IMR-90 (cell line): ENCODE results near the gene MAP3K15. TPM values are rescaled to one million over a fixed set of nuclear protein-coding genes. Genes with fewer than 3 reads are reported as not detected.

Experiments
- ATAC-seq: fragments of 200-7000 bp; cut with Tn5 transposase; 2 replicates; pipeline ENCODE4 v1.9.1; 2020; ENCODE audit warnings: low read depth, mild to moderate bottlenecking, moderate library complexity
- BruUV-seq: library from RNA; stranded (reverse); fragments of 400-500 nt; replicated peaks from 2 replicates; lab custom pipeline; 2021; lab: Mats Ljungman, UMichigan
- CTCF ChIA-PET: fragments of 300-600 bp; formaldehyde crosslinking; extraction: SDS; loops from one replicate; lab custom pipeline; 2021; ENCODE audit warnings: antibody characterized with exemption; lab: Yijun Ruan, JAX
- POLR2A ChIA-PET: fragments of 300-600 bp; sonication (Branson Sonifier 250); formaldehyde crosslinking; loops from one replicate; lab custom pipeline; 2022; ENCODE audit warnings: antibody characterized with exemption; ENCODE audit not compliant: unreplicated experiment; lab: Charles Lee
- DNase-seq: peaks from one replicate; pipeline ENCODE4 v3.0.0; 2013
- H2AFZ ChIP-seq: replicated peaks from 2 replicates; pipeline ENCODE3; 2013; ENCODE audit warnings: low read length, mild to moderate bottlenecking; ENCODE audit not compliant: poor library complexity
- H2AK5ac ChIP-seq: 2 replicates; pipeline ENCODE4 v1.6.1; 2013; ENCODE audit warnings: low read depth, low read length, inconsistent platforms
- H2AK9ac ChIP-seq: replicated peaks from 2 replicates; pipeline ENCODE3; 2013; ENCODE audit warnings: mild to moderate bottlenecking, low read depth, low read length, moderate library complexity; ENCODE audit not compliant: poor library complexity
- H2BK120ac ChIP-seq: 2 replicates; pipeline ENCODE4 v1.6.1; 2013; ENCODE audit warnings: low read depth, low read length, inconsistent platforms
- H2BK15ac ChIP-seq: 3 replicates; pipeline ENCODE4 v1.6.1; 2013; ENCODE audit warnings: low read depth, low read length, inconsistent platforms
- H2BK20ac ChIP-seq: 2 replicates; pipeline ENCODE4 v1.6.1; 2013; ENCODE audit warnings: low read depth, mild to moderate bottlenecking, inconsistent platforms, low read length, moderate library complexity
- H2BK5ac ChIP-seq: 2 replicates; pipeline ENCODE4 v1.6.1; 2013; ENCODE audit warnings: mild to moderate bottlenecking, low read depth, low read length, inconsistent platforms; ENCODE audit not compliant: poor library complexity, severe bottlenecking
- H3K14ac ChIP-seq: replicated peaks from 2 replicates; pipeline ENCODE4 v1.6.1; 2013; ENCODE audit warnings: low read depth, low read length, inconsistent platforms
- H3K18ac ChIP-seq: 2 replicates; pipeline ENCODE4 v1.6.1; 2013; ENCODE audit warnings: low read depth, low read length, control low read depth
- H3K23ac ChIP-seq: 2 replicates; pipeline ENCODE4 v1.6.1; 2013; ENCODE audit warnings: low read depth, low read length, inconsistent platforms
- H3K27ac ChIP-seq: 2 replicates; pipeline ENCODE4 v1.5.1; 2013; ENCODE audit warnings: mild to moderate bottlenecking, control low read depth, low read length; ENCODE audit not compliant: insufficient read depth
- H3K27me3 ChIP-seq: 2 replicates; pipeline ENCODE4 v1.6.1; 2013; ENCODE audit warnings: low read length; ENCODE audit not compliant: control insufficient read depth, insufficient read depth
- H3K36me3 ChIP-seq: 2 replicates; pipeline ENCODE4 v1.6.1; 2013; ENCODE audit warnings: low read length, mixed read lengths; ENCODE audit not compliant: control insufficient read depth, insufficient read depth
- H3K4ac ChIP-seq: 2 replicates; pipeline ENCODE4 v1.6.1; 2013; ENCODE audit warnings: low read depth, low read length, inconsistent platforms
- H3K4me1 ChIP-seq: 2 replicates; pipeline ENCODE4 v1.6.1; 2013; ENCODE audit warnings: low read length, mixed read lengths; ENCODE audit not compliant: control insufficient read depth, insufficient read depth
- H3K4me2 ChIP-seq: 2 replicates; pipeline ENCODE4 v1.6.1; 2013; ENCODE audit warnings: low read depth, mild to moderate bottlenecking, control low read depth, low read length, moderate library complexity
- H3K4me3 ChIP-seq: 2 replicates; pipeline ENCODE4 v1.5.1; 2013; ENCODE audit warnings: low read depth, mild to moderate bottlenecking, control low read depth, low read length, moderate library complexity; ENCODE audit not compliant: insufficient read depth
- H3K56ac ChIP-seq: 2 replicates; pipeline ENCODE4 v1.6.1; 2013; ENCODE audit warnings: low read length, inconsistent platforms; ENCODE audit not compliant: insufficient read depth; ENCODE audit errors: extremely low read depth
- H3K79me1 ChIP-seq, 2 experiments: 2 replicates each; pipeline ENCODE4 v1.6.1; 2013; ENCODE audit warnings: low read length in 2 of 2, inconsistent platforms in 1 of 2, low read depth in 1 of 2
- H3K9ac ChIP-seq: 2 replicates; pipeline ENCODE4 v1.6.1; 2013; ENCODE audit warnings: low read depth, low read length, control low read depth
- H3K9me1 ChIP-seq: 2 replicates; pipeline ENCODE4 v1.6.1; 2013; ENCODE audit warnings: low read length, inconsistent platforms; ENCODE audit not compliant: insufficient read depth
- H3K9me3 ChIP-seq: 2 replicates; pipeline ENCODE4 v1.6.1; 2013; ENCODE audit warnings: low read length; ENCODE audit not compliant: control insufficient read depth, insufficient read depth
- H4K20me1 ChIP-seq: 2 replicates; pipeline ENCODE4 v1.6.1; 2013; ENCODE audit warnings: low read length, inconsistent platforms; ENCODE audit not compliant: insufficient read depth
- H4K5ac ChIP-seq: 2 replicates; pipeline ENCODE4 v1.6.1; 2013; ENCODE audit warnings: mild to moderate bottlenecking, low read depth, low read length, control low read depth
- H4K8ac ChIP-seq, 2 experiments: 2 replicates each; pipeline ENCODE4 v1.6.1; 2013; ENCODE audit warnings: low read depth in 2 of 2, low read length in 2 of 2, control low read depth in 1 of 2, inconsistent platforms in 1 of 2
- H4K91ac ChIP-seq: 2 replicates; pipeline ENCODE4 v1.6.1; 2013; ENCODE audit warnings: low read depth, low read length, inconsistent platforms; ENCODE audit not compliant: insufficient read depth
- CTCF ChIP-seq: conservative IDR thresholded peaks from 2 replicates; pipeline ENCODE4 v1.5.1; 2012; ENCODE audit warnings: mild to moderate bottlenecking, low read depth, low read length, improper control_type of control experiment
- ELK1 ChIP-seq: fragments of 150-350 bp; IDR thresholded peaks from 2 replicates; pipeline ENCODE4 v1.6.1; 2016; ENCODE audit warnings: low read depth, mild to moderate bottlenecking, low read length, moderate library complexity, borderline replicate concordance
- FOS ChIP-seq: fragments of 150-350 bp; IDR thresholded peaks from 2 replicates; pipeline ENCODE4 v1.6.1; 2016; ENCODE audit warnings: low read depth, low read length
- MAFK ChIP-seq: IDR thresholded peaks from 2 replicates; pipeline ENCODE4 v1.6.1; 2012; ENCODE audit warnings: low read depth, low read length, improper control_type of control experiment
- MAZ ChIP-seq: IDR thresholded peaks from 2 replicates; pipeline ENCODE4 v1.6.1; 2012; ENCODE audit warnings: low read depth, mild to moderate bottlenecking, low read length, improper control_type of control experiment, moderate library complexity, borderline replicate concordance
- NFE2L2 ChIP-seq: fragments of 150-350 bp; IDR thresholded peaks from 2 replicates; pipeline ENCODE4 v1.6.1; 2016; ENCODE audit warnings: low read depth, mild to moderate bottlenecking, low read length
- RAD21 ChIP-seq: IDR thresholded peaks from 2 replicates; pipeline ENCODE4 v1.6.1; 2012; ENCODE audit warnings: low read length, improper control_type of control experiment
- RFX5 ChIP-seq: IDR thresholded peaks from 2 replicates; pipeline ENCODE4 v1.8.0; 2012; ENCODE audit warnings: low read depth, mild to moderate bottlenecking, low read length, moderate library complexity
- SMC3 ChIP-seq: fragments of 150-350 bp; IDR thresholded peaks from 2 replicates; pipeline ENCODE4 v1.6.1; 2016; ENCODE audit warnings: low read depth, mild to moderate bottlenecking, antibody characterized with exemption, low read length, moderate library complexity
- WGBS, 2 experiments: methylation state at CpG; one replicate each; pipeline versions ENCODE4 v1.1.5 to v1.1.7; 2013; ENCODE audit warnings: missing lambda C conversion rate in 2 of 2; ENCODE audit not compliant: insufficient read length in 1 of 2; ENCODE audit errors: extremely low coverage in 2 of 2; 5-methylcytosine and 5-hydroxymethylcytosine counted together
- dilution Hi-C: fragments of 300-500 bp; cut with HindIII; formaldehyde crosslinking; loops from one replicate; pipeline ENCODE4 v1.14.3; 2018; ENCODE audit warnings: low sequenced_read_pairs; ENCODE audit not compliant: unreplicated experiment
- in situ Hi-C: fragments of 300-500 bp; cut with MboI; formaldehyde crosslinking; loops from 3 replicates; pipeline ENCODE4 v1.14.3; 2019; ENCODE audit warnings: low sequenced_read_pairs, inconsistent platforms, mixed read lengths
- intact Hi-C: fragments of 100-400 bp; cut with micrococcal nuclease; formaldehyde crosslinking; loops from 2 replicates; pipeline ENCODE4 v1.10.0; 2022
- polyA plus RNA-seq, 3 experiments: library from polyadenylated mRNA; depleted of rRNA; stranded (reverse); fragments of >200 nt; gene quantifications; 2 replicates each; pipeline ENCODE4 v1.2.3, GENCODE V29; 2012; ENCODE audit warnings: low replicate concordance in 1 of 3
- total RNA-seq: library from RNA; depleted of rRNA; stranded (reverse); fragments of >200 nt; gene quantifications from 2 replicates; pipeline ENCODE4 v1.2.3, GENCODE V29; 2012
- TF ChIP-seq, protein P1 (sequence below): fragments of 150-350 bp; IDR thresholded peaks from 2 replicates; pipeline ENCODE4 v1.6.1; 2017; ENCODE audit warnings: mild to moderate bottlenecking, antibody characterized with exemption, low read length, low read depth

Gene MAP3K15
- total and polyA plus RNA-seq, 2 of the 4 experiments (the other 2 are of a cell fraction): under 0.01 to 0.10 TPM

DNA sequence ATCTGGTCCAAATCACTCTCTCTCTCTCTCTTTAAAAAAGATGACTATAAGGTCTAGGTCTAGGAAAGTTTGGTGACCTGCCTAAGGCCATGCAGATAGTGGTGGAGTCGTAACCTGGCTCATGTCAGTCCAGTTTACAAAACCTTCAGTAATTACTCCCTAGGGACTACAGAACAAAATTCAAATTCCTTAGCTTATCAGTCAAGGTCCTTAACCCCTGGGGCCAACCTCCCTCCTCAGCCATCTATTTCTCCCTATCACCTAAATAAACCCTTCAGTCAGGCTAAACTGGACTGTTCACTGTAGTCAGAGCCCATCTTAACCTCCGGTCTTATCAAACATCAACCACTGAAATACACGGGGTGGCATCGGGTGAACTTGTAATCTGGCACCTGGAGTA, 68.9 kb downstream of the MAP3K15 start:
- CTCF ChIA-PET: no interaction called here
- POLR2A ChIA-PET: no interaction called here
- Histone ChIP-seq H3K9ac (no peak overlapping the region), H3K9me3 (no peaks in the 10 kb centered on the region), H3K36me3 (no peaks in the 10 kb centered on the region), H4K91ac (no peak overlapping the region), H3K18ac (no peak overlapping the region), H3K4me1 (no peaks in the 10 kb centered on the region), H3K4me3 (no peak overlapping the region), H2BK15ac (no peak overlapping the region), H2AK9ac (no peak overlapping the region), H2AFZ (no peak overlapping the region), H3K27ac (no peak overlapping the region), H2BK120ac (no peak overlapping the region), H2BK5ac (no peak overlapping the region), H3K56ac (no peak overlapping the region), H4K8ac (no peak overlapping the region), H4K5ac (no peak overlapping the region), H3K4me2 (no peak overlapping the region), H2BK20ac (no peak overlapping the region), H3K9me1 (no peaks in the 10 kb centered on the region), H2AK5ac (no peak overlapping the region), H3K14ac (no peak overlapping the region), H4K20me1 (no peaks in the 10 kb centered on the region), H3K4ac (no peak overlapping the region), H3K23ac (no peak overlapping the region), H3K27me3 (no peaks in the 10 kb centered on the region), H3K79me1 (no peaks in the 10 kb centered on the region)
- no TSS peak for BruUV-seq
- dilution Hi-C loops (no loop called here), intact Hi-C loops (loop anchor here (10.0 kb wide), 1 partner anchor 1692 kb away; no protein-coding TSS in a partner anchor), in situ Hi-C loops (no loop called here)
- ATAC-seq: no peak
- 33% methylated on average over 1 of the region's 4 CpGs; no CpG with 5 or more reads in 1 of the 2 experiments for WGBS, 2 experiments
- no peak for TF ChIP-seq NFE2L2
- TF ChIP-seq MAFK: no peak
- no peak for TF ChIP-seq FOS
- no peak for TF ChIP-seq RFX5
- no peak for TF ChIP-seq ELK1
- no peak for TF ChIP-seq CTCF
- no peak for TF ChIP-seq RAD21
- TF ChIP-seq SMC3: no peak
- TF ChIP-seq, protein P1, sequence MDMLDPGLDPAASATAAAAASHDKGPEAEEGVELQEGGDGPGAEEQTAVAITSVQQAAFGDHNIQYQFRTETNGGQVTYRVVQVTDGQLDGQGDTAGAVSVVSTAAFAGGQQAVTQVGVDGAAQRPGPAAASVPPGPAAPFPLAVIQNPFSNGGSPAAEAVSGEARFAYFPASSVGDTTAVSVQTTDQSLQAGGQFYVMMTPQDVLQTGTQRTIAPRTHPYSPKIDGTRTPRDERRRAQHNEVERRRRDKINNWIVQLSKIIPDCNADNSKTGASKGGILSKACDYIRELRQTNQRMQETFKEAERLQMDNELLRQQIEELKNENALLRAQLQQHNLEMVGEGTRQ: no peak
- TF ChIP-seq MAZ: no peak
- no peak for DNase-seq
